GM19324 (cell line): ENCODE results near the gene CHRND.

ENCODE experiments used
- ATAC-seq: cut with Tn5 transposase; IDR thresholded peaks from one replicate; pipeline ENCODE4 v1.9.1; 2021; ENCODE audit warnings: mild to moderate bottlenecking, moderate library complexity; ENCODE audit not compliant: unreplicated experiment, low FRiP score

The CHRND gene

GRCh38 chr2:232487385-232488096 is 38.4 kb upstream of the CHRND start, which contains the start of gene ECEL1:
TSS of gene ECEL1 (minus strand) at chr2:232487834. CDS start at chr2:232486653, 1,181 bp downstream.
- no peak for ATAC-seq

- no peak for ATAC-seq
These were observed 37.8 kb upstream of the CHRND start for GRCh38 chr2:232488097-232488711.

- no peak for ATAC-seq
These were observed 37.1 kb upstream of the CHRND start for GRCh38 chr2:232488721-232489300.

- ATAC-seq, result no peak
These were observed 36.3 kb upstream of the CHRND start for GRCh38 chr2:232489516-232490220.

GRCh38 chr2:232490221-232491138 is 35.5 kb upstream of the CHRND start:
- ATAC-seq, result no peak

- no peak for ATAC-seq
These were observed 34.7 kb upstream of the CHRND start for GRCh38 chr2:232491139-232491780.

- no peak for ATAC-seq
These were observed 33.6 kb upstream of the CHRND start for GRCh38 chr2:232492236-232492848.

GRCh38 chr2:232492963-232493700 is 32.8 kb upstream of the CHRND start:
- ATAC-seq, result no peak

GRCh38 chr2:232493701-232494474 is 32.1 kb upstream of the CHRND start:
- ATAC-seq, result no peak

GRCh38 chr2:232494542-232494941 is 31.4 kb upstream of the CHRND start:
- ATAC-seq, result no peak

- ATAC-seq, result no peak
These were observed 30.7 kb upstream of the CHRND start for GRCh38 chr2:232495292-232495691.

- no peak for ATAC-seq
These were observed 29.3 kb upstream of the CHRND start for GRCh38 chr2:232496501-232497270.

- ATAC-seq, result no peak
These were observed 28.6 kb upstream of the CHRND start for GRCh38 chr2:232497348-232497747.

GRCh38 chr2:232498452-232498851 is 27.5 kb upstream of the CHRND start:
- no peak for ATAC-seq

- ATAC-seq, result no peak
These were observed 24.6 kb upstream of the CHRND start for GRCh38 chr2:232501331-232501771.

- ATAC-seq, result no peak
These were observed 24.1 kb upstream of the CHRND start for GRCh38 chr2:232501794-232502390.

GRCh38 chr2:232502511-232502910 is 23.4 kb upstream of the CHRND start:
- no peak for ATAC-seq
